ENCODE results near the gene MAGEA11.

- TF ChIP-seq REST (IDR thresholded peaks at IDR 0.05; ENCODE audit: insufficient read depth in 1 of 2, low read depth in 2 of 2, low read length in 2 of 2) (no peak), POLR2AphosphoS5 (IDR thresholded peaks at IDR 0.05; ENCODE audit: low read depth, low read length) (no peak), SIN3A (IDR thresholded peaks at IDR 0.05; ENCODE audit: borderline replicate concordance, insufficient read depth, low read length) (no peak), TAF1 (IDR thresholded peaks at IDR 0.05; ENCODE audit: borderline replicate concordance, insufficient read depth, low read length) (no peak)
Measured at GRCh38 chrX:149688552-149688951, 23.3 kb upstream of the MAGEA11 start.
